ENCODE measurements around the gene FSHR. TPM values are rescaled to one million over a fixed set of nuclear protein-coding genes. Genes with fewer than 3 reads are reported as not detected.

The FSHR gene
- total RNA-seq, 1 donor from 2014 or later: not detected

- H3K36me3 Mint-ChIP-seq (ENCODE audit: low read depth): no peaks in the 10 kb centered on the region
- no peak for DNase-seq (ENCODE audit: low spot score)
- H3K4me1 Mint-ChIP-seq (ENCODE audit: low read depth): no peaks in the 10 kb centered on the region
- H3K27me3 Mint-ChIP-seq (ENCODE audit: low read depth): no peaks in the 10 kb centered on the region
- H3K27ac Mint-ChIP-seq: no peak overlapping the region
- H3K4me3 Mint-ChIP-seq (ENCODE audit: low read depth): no peak overlapping the region
- intact Hi-C loops (cut with micrococcal nuclease): no loop called here
- H3K9me3 Mint-ChIP-seq: no peaks in the 10 kb centered on the region
These were observed 45.9 kb downstream of the FSHR start for GRCh38 chr2:49108436-49108835.

DNA sequence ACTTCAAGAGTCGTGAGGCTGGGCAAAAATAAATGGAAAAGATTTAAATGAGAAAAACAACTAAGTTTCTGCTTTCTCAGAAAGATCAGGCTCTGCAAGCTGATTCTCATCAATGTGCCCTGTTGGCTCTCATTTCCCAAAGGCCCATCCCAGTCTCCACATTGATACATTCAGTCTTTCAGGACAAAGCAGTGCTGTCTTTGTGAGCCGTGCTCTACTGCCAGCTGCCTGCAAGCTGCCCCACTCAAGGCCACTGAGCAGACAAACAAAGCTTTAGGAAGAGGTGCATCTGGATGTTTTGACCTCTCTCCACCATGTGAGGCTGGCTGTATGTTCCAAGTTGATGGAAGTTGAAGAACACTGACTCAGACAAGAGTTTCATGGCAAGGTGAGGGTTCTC is 48.8 kb downstream of the FSHR start:
- H3K4me1 Mint-ChIP-seq (ENCODE audit: low read depth): no peaks in the 10 kb centered on the region
- intact Hi-C loops (cut with micrococcal nuclease): no loop called here
- no peaks in the 10 kb centered on the region for H3K27me3 Mint-ChIP-seq (ENCODE audit: low read depth)
- DNase-seq (ENCODE audit: low spot score): no peak
- H3K4me3 Mint-ChIP-seq (ENCODE audit: low read depth): no peak overlapping the region
- H3K9me3 Mint-ChIP-seq: no peaks in the 10 kb centered on the region
- no peaks in the 10 kb centered on the region for H3K36me3 Mint-ChIP-seq (ENCODE audit: low read depth)
- no peak overlapping the region for H3K27ac Mint-ChIP-seq

- Mint-ChIP-seq H3K4me1 (ENCODE audit: low read depth) (no peaks in the 10 kb centered on the region), H3K4me3 (ENCODE audit: low read depth) (no peak overlapping the region), H3K27me3 (ENCODE audit: low read depth) (no peaks in the 10 kb centered on the region), H3K27ac (no peak overlapping the region), H3K9me3 (no peaks in the 10 kb centered on the region), H3K36me3 (ENCODE audit: low read depth) (no peaks in the 10 kb centered on the region)
- intact Hi-C loops (cut with micrococcal nuclease): no loop called here
- DNase-seq (ENCODE audit: low spot score): no peak
These were observed 52.2 kb downstream of the FSHR start for GRCh38 chr2:49102146-49102545.

DNA sequence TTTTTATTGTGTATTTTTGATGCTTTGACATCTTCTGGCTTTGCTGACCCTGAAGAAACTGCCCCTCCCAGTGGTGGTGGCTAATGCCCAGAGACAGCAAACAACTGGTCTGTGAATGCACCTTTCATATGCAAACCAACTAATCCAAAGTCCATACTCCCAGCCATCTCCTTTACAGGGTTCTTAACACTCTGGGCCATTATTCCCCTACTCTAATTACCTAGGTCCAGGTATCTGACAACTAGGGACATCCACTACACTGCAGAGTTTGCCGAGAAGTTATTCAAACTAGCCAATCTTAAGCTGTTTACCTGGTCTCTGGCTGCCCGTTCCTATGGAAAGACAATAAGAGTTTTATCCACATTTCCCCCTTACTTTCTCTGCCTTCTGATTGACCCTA is 73.6 kb downstream of the FSHR start:
- intact Hi-C loops (cut with micrococcal nuclease): no loop called here
- no peak overlapping the region for H3K4me3 Mint-ChIP-seq (ENCODE audit: low read depth)
- H3K36me3 Mint-ChIP-seq (ENCODE audit: low read depth): no peaks in the 10 kb centered on the region
- no peak overlapping the region for H3K27ac Mint-ChIP-seq
- H3K9me3 Mint-ChIP-seq: peaks cover 9% of the 10 kb centered on the region
- H3K4me1 Mint-ChIP-seq (ENCODE audit: low read depth): no peaks in the 10 kb centered on the region
- no peaks in the 10 kb centered on the region for H3K27me3 Mint-ChIP-seq (ENCODE audit: low read depth)
- DNase-seq (ENCODE audit: low spot score): no peak

- H3K27ac Mint-ChIP-seq: no peak overlapping the region
These were observed 83.6 kb downstream of the FSHR start for GRCh38 chr2:49070716-49071115.

DNA sequence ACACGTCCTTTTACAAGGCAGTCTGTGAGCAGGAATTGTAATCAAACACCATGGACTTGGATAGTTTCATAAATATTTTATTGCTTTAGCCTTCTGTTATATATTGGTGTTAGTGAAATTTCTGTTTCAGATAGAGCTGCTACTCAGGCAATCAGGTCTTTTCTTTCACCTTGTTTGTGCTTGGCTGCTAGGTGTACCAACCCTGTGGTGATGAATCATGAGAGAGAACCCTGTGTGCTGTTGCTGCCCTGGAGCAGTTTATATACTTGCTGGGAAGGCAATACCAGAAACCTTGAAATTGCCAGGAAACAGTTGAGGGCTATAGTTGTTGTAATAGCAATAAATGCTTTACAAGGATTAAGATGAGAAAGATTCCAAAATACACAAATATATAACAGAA is 84.5 kb downstream of the FSHR start:
- no peaks in the 10 kb centered on the region for H3K4me1 Mint-ChIP-seq (ENCODE audit: low read depth)
- no peak overlapping the region for H3K27ac Mint-ChIP-seq
- no peaks in the 10 kb centered on the region for H3K36me3 Mint-ChIP-seq (ENCODE audit: low read depth)
- DNase-seq (ENCODE audit: low spot score): no peak
- no peaks in the 10 kb centered on the region for H3K27me3 Mint-ChIP-seq (ENCODE audit: low read depth)
- peaks cover 10% of the 10 kb centered on the region for H3K9me3 Mint-ChIP-seq
- H3K4me3 Mint-ChIP-seq (ENCODE audit: low read depth): no peak overlapping the region
- intact Hi-C loops (cut with micrococcal nuclease): no loop called here

More at GRCh38 chr2:49070716-49071115, 83.6 kb downstream of the FSHR start:
- Mint-ChIP-seq H3K4me1 (ENCODE audit: low read depth) (no peaks in the 10 kb centered on the region), H3K36me3 (ENCODE audit: low read depth) (no peaks in the 10 kb centered on the region), H3K27me3 (ENCODE audit: low read depth) (no peaks in the 10 kb centered on the region), H3K4me3 (ENCODE audit: low read depth) (no peak overlapping the region), H3K9me3 (peaks cover 10% of the 10 kb centered on the region)
- no peak for DNase-seq (ENCODE audit: low spot score)
- intact Hi-C loops (cut with micrococcal nuclease): no loop called here

GRCh38 chr2:49068613-49069012 is 85.7 kb downstream of the FSHR start:
- Mint-ChIP-seq H3K4me3 (ENCODE audit: low read depth) (no peak overlapping the region), H3K27ac (no peak overlapping the region), H3K36me3 (ENCODE audit: low read depth) (no peaks in the 10 kb centered on the region), H3K9me3 (peaks cover 6% of the 10 kb centered on the region), H3K27me3 (ENCODE audit: low read depth) (no peaks in the 10 kb centered on the region), H3K4me1 (ENCODE audit: low read depth) (no peaks in the 10 kb centered on the region)
- no peak for DNase-seq (ENCODE audit: low spot score)
- intact Hi-C loops (cut with micrococcal nuclease): no loop called here

DNA sequence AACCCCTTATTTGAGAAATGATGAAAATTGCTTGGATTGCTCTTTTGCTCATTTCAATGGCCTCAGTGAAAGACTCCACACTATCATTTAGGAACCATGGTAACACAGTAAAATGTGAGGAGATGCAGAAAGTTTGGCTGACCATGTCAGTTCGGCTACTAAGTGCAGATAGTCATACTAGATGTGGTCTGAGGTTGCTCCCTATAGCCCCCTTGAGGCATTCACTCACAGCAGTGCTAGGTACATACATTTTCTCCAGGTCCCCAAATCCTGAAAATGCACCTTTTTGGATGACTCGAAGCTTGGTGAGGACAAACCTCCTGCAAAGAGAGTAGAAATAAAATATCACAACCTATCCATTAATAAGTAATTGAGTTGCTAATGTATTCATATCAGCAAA is 86.3 kb downstream of the FSHR start:
- Mint-ChIP-seq H3K36me3 (ENCODE audit: low read depth) (no peaks in the 10 kb centered on the region), H3K27me3 (ENCODE audit: low read depth) (no peaks in the 10 kb centered on the region), H3K9me3 (peaks cover 6% of the 10 kb centered on the region), H3K4me3 (ENCODE audit: low read depth) (no peak overlapping the region), H3K4me1 (ENCODE audit: low read depth) (no peaks in the 10 kb centered on the region), H3K27ac (no peak overlapping the region)
- intact Hi-C loops (cut with micrococcal nuclease): no loop called here
- no peak for DNase-seq (ENCODE audit: low spot score)

GRCh38 chr2:49053156-49053555 is 101.2 kb downstream of the FSHR start:
- H3K9me3 Mint-ChIP-seq: peaks cover 21% of the 10 kb centered on the region
- no peak overlapping the region for H3K4me3 Mint-ChIP-seq (ENCODE audit: low read depth)
- H3K36me3 Mint-ChIP-seq (ENCODE audit: low read depth): no peaks in the 10 kb centered on the region
- intact Hi-C loops (cut with micrococcal nuclease): no loop called here
- H3K27ac Mint-ChIP-seq: no peak overlapping the region
- no peaks in the 10 kb centered on the region for H3K4me1 Mint-ChIP-seq (ENCODE audit: low read depth)
- DNase-seq (ENCODE audit: low spot score): no peak
- no peaks in the 10 kb centered on the region for H3K27me3 Mint-ChIP-seq (ENCODE audit: low read depth)

DNA sequence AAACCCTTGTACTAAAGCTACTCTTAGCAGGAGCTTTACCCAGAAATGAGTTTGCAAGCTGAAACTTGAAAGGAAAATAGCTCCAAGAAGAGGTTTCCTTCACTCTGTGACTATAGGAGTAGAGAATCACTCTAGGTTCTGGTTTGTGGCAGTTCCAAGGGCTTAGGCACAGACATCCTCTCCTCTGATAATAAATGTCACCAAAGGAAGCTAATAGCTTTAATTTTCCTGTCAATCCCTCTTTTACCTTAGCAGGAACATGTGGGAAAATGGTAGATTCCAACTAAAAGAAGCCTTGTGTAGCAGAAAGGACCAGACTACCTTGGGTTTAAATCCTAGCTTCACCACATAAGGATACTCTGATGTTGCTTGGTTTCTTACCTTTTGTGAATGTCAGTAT is 104.0 kb downstream of the FSHR start:
- Mint-ChIP-seq H3K27ac (no peak overlapping the region), H3K4me3 (ENCODE audit: low read depth) (no peak overlapping the region)
- intact Hi-C loops (cut with micrococcal nuclease): no loop called here

GRCh38 chr2:49049161-49049560 is 105.2 kb downstream of the FSHR start:
- H3K36me3 Mint-ChIP-seq (ENCODE audit: low read depth): no peaks in the 10 kb centered on the region
- DNase-seq (ENCODE audit: low spot score): no peak
- intact Hi-C loops (cut with micrococcal nuclease): no loop called here
- H3K4me1 Mint-ChIP-seq (ENCODE audit: low read depth): no peaks in the 10 kb centered on the region
- no peak overlapping the region for H3K27ac Mint-ChIP-seq
- H3K4me3 Mint-ChIP-seq (ENCODE audit: low read depth): no peak overlapping the region
- no peaks in the 10 kb centered on the region for H3K27me3 Mint-ChIP-seq (ENCODE audit: low read depth)
- peaks cover 10% of the 10 kb centered on the region for H3K9me3 Mint-ChIP-seq

More for the DNA sequence above, 104.0 kb downstream of the FSHR start:
- H3K36me3 Mint-ChIP-seq (ENCODE audit: low read depth): no peaks in the 10 kb centered on the region
- peaks cover 12% of the 10 kb centered on the region for H3K9me3 Mint-ChIP-seq
- no peak for DNase-seq (ENCODE audit: low spot score)
- H3K27me3 Mint-ChIP-seq (ENCODE audit: low read depth): no peaks in the 10 kb centered on the region
- no peaks in the 10 kb centered on the region for H3K4me1 Mint-ChIP-seq (ENCODE audit: low read depth)

DNA sequence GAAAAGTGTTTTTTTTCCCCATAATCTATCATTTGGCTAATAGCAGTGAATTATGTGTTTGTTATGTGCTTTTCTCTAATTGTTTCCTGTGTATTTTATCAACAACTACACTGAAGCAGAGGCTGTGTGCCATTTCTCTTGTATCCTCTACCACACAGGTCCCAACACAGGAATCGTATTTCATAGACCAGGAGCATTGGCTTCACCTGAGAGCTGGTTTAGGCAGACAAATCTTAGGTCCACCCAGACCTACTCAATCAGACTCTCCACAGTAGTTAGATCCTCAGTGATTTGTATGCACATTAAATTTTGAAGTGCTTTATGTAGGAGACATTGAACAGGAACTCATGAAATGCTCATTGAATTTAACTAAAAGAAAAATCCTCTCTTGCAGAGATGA is 109.2 kb downstream of the FSHR start:
- intact Hi-C loops (cut with micrococcal nuclease): no loop called here
- no peaks in the 10 kb centered on the region for H3K27me3 Mint-ChIP-seq (ENCODE audit: low read depth)
- no peaks in the 10 kb centered on the region for H3K36me3 Mint-ChIP-seq (ENCODE audit: low read depth)
- no peak for DNase-seq (ENCODE audit: low spot score)
- no peaks in the 10 kb centered on the region for H3K4me1 Mint-ChIP-seq (ENCODE audit: low read depth)
- no peak overlapping the region for H3K4me3 Mint-ChIP-seq (ENCODE audit: low read depth)
- no peaks in the 10 kb centered on the region for H3K9me3 Mint-ChIP-seq
- H3K27ac Mint-ChIP-seq: no peak overlapping the region

DNA sequence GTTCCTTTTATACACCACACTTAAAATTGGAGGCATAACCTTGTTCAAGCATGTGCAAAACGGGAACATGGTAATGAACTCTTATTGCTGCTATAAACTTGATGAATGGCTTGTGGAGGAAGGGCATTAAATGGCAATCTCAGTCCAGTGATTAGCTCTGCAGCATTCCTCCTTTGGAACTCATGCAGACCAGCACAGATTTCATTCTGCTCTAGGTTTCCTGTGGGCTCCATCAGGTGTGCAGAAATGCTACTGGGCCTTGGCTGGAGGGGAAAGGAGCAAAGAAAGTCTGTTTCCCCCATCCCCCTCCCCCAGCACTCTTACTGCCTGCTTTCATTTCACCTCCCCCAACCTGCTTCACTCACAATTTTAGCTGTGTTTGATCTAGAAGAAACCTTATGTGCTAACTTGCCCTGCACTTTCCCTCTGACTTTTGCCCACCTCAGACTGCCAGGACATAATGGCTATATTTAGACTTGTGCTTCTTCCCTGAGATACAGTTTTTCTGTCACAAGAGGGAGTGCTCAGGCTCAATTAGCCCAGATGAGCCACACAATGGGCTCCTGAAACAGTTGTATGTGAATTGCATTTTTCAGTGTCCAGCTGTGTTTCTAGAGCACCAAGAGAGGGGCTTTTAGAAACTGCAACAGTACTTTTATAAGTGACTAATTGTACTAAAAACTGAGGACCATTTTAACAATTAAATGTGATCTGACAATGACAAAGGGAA is 109.8 kb downstream of the FSHR start:
- no peak for DNase-seq (ENCODE audit: low spot score)
- Mint-ChIP-seq H3K27ac (no peak overlapping the region), H3K4me1 (ENCODE audit: low read depth) (no peaks in the 10 kb centered on the region), H3K27me3 (ENCODE audit: low read depth) (no peaks in the 10 kb centered on the region), H3K4me3 (ENCODE audit: low read depth) (no peak overlapping the region), H3K36me3 (ENCODE audit: low read depth) (no peaks in the 10 kb centered on the region), H3K9me3 (no peaks in the 10 kb centered on the region)
- intact Hi-C loops (cut with micrococcal nuclease): no loop called here

All from activated T-helper 2 cell treated with anti-CD3 and anti-CD28 coated beads, Interferon-gamma antibody, Interleukin-2, Interleukin-4, amounts not matched to agents 10 μg/mL and 5 μg/mL and 100 μg/mL, durations not matched to agents 14 hours and 24 hours and 36 hours (primary cell).